ENCODE measurements around the gene PLAAT5. TPM values are rescaled to one million over a fixed set of nuclear protein-coding genes. Genes with fewer than 3 reads are reported as not detected.

Gene PLAAT5
- total and polyA plus RNA-seq, 2 of the 4 experiments (the other 2 are of a cell fraction) = not detected

GRCh38 chr11:63536669-63537292 is 45.8 kb upstream of the PLAAT5 start, which contains the start of gene PLAAT4:
TSS of gene PLAAT4 (plus strand) at chr11:63536808. CDS start at chr11:63536869, 61 bp downstream.
- 60% methylated on average over 3 of the region's 10 CpGs; no CpG with 5 or more reads in 1 of the 2 experiments for WGBS, 2 experiments (ENCODE audit: extremely low coverage in 2 of 2, insufficient read length in 1 of 2)
- Histone ChIP-seq H3K4me3 (ENCODE audit: insufficient read depth, low read depth, low read length) (peak within 1 kb of the TSS; percentile 18; the same call in 1 of the 2 replicates), H3K36me3 (ENCODE audit: control insufficient read depth, insufficient read depth, low read length) (no peaks in the 10 kb centered on the region), H2AK9ac (replicated peaks; ENCODE audit: low read depth, low read length, poor library complexity) (no peak within 1 kb of the TSS), H2BK5ac (ENCODE audit: low read depth, low read length, poor library complexity, severe bottlenecking) (no peak within 1 kb of the TSS), H2BK120ac (ENCODE audit: low read depth, low read length) (no peak within 1 kb of the TSS), H3K4me2 (ENCODE audit: low read depth, low read length) (peak within 1 kb of the TSS; percentile 85), H2AK5ac (ENCODE audit: low read depth, low read length) (no peak within 1 kb of the TSS), H2AFZ (replicated peaks; ENCODE audit: low read length, poor library complexity) (peak within 1 kb of the TSS; percentile 76), H3K14ac (replicated peaks; ENCODE audit: low read depth, low read length) (peak within 1 kb of the TSS; percentile 1; the same call in 1 of the 2 replicates), H3K9ac (ENCODE audit: low read depth, low read length) (peak within 1 kb of the TSS; percentile 32; the same call in 1 of the 2 replicates), H3K9me1 (ENCODE audit: insufficient read depth, low read length) (no peaks in the 10 kb centered on the region), H3K56ac (ENCODE audit: extremely low read depth, insufficient read depth, low read length) (no peak within 1 kb of the TSS), H3K23ac (ENCODE audit: low read depth, low read length) (no peak within 1 kb of the TSS), H2BK20ac (ENCODE audit: low read depth, low read length) (no peak within 1 kb of the TSS), H3K4me1 (ENCODE audit: control insufficient read depth, insufficient read depth, low read length) (peaks cover 9% of the 10 kb centered on the region; the same call in 1 of the 2 replicates), H3K79me1 (ENCODE audit: low read depth in 1 of 2, low read length in 2 of 2) (no peaks in the 10 kb centered on the region), H4K20me1 (ENCODE audit: insufficient read depth, low read length) (no peaks in the 10 kb centered on the region), H2BK15ac (ENCODE audit: low read depth, low read length) (no peak within 1 kb of the TSS), H3K27ac (ENCODE audit: insufficient read depth, low read length) (peak within 1 kb of the TSS; percentile 68; the same call in 1 of the 2 replicates), H4K91ac (ENCODE audit: insufficient read depth, low read depth, low read length) (no peak within 1 kb of the TSS), H3K27me3 (ENCODE audit: control insufficient read depth, insufficient read depth, low read length) (peaks cover 5% of the 10 kb centered on the region; the same call in 1 of the 2 replicates), H4K8ac (ENCODE audit: low read depth in 2 of 2, low read length in 2 of 2) (peak within 1 kb of the TSS in 1 of 2 experiments; percentile 67; a peak in 2 of 4 replicates), H4K5ac (ENCODE audit: low read depth, low read length) (peak within 1 kb of the TSS; percentile 64; the same call in 1 of the 2 replicates), H3K4ac (ENCODE audit: low read depth, low read length) (no peak within 1 kb of the TSS; the same call in 1 of the 2 replicates), H3K9me3 (ENCODE audit: control insufficient read depth, insufficient read depth, low read length) (no peaks in the 10 kb centered on the region), H3K18ac (ENCODE audit: low read depth, low read length) (peak within 1 kb of the TSS; percentile 9; the same call in 1 of the 2 replicates)
- no peak for TF ChIP-seq FOS (IDR thresholded peaks at IDR 0.05; ENCODE audit: low read depth, low read length)
- TF ChIP-seq, protein P1, sequence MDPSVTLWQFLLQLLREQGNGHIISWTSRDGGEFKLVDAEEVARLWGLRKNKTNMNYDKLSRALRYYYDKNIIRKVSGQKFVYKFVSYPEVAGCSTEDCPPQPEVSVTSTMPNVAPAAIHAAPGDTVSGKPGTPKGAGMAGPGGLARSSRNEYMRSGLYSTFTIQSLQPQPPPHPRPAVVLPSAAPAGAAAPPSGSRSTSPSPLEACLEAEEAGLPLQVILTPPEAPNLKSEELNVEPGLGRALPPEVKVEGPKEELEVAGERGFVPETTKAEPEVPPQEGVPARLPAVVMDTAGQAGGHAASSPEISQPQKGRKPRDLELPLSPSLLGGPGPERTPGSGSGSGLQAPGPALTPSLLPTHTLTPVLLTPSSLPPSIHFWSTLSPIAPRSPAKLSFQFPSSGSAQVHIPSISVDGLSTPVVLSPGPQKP (IDR thresholded peaks at IDR 0.05; ENCODE audit: borderline replicate concordance, low read depth, low read length) = no peak
- no peak for TF ChIP-seq MAFK (IDR thresholded peaks at IDR 0.05; ENCODE audit: low read depth, low read length)
- TF ChIP-seq CTCF (conservative IDR thresholded peaks at IDR 0.05; ENCODE audit: low read depth, low read length) = no peak
- no peak for TF ChIP-seq NFE2L2 (IDR thresholded peaks at IDR 0.05; ENCODE audit: low read depth, low read length)
- no peak for TF ChIP-seq BHLHE40 (IDR thresholded peaks at IDR 0.05; ENCODE audit: low read depth, low read length)
- no peak for TF ChIP-seq MAZ (IDR thresholded peaks at IDR 0.05; ENCODE audit: borderline replicate concordance, low read depth, low read length)
- TF ChIP-seq SMC3 (IDR thresholded peaks at IDR 0.05; ENCODE audit: low read depth, low read length) = no peak
- no peak for TF ChIP-seq MXI1 (IDR thresholded peaks at IDR 0.05; ENCODE audit: borderline replicate concordance, low read depth, low read length)
- TF ChIP-seq, protein P2, sequence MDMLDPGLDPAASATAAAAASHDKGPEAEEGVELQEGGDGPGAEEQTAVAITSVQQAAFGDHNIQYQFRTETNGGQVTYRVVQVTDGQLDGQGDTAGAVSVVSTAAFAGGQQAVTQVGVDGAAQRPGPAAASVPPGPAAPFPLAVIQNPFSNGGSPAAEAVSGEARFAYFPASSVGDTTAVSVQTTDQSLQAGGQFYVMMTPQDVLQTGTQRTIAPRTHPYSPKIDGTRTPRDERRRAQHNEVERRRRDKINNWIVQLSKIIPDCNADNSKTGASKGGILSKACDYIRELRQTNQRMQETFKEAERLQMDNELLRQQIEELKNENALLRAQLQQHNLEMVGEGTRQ (IDR thresholded peaks at IDR 0.05; ENCODE audit: low read depth, low read length) = no peak
- no peak for TF ChIP-seq POLR2A (IDR thresholded peaks at IDR 0.05; ENCODE audit: low read depth, low read length)
- no peak for TF ChIP-seq RFX5 (IDR thresholded peaks at IDR 0.05; ENCODE audit: low read depth, low read length)
- TF ChIP-seq CHD1 (IDR thresholded peaks at IDR 0.05; ENCODE audit: low read depth, low read length) = no peak
- TF ChIP-seq RAD21 (IDR thresholded peaks at IDR 0.05; ENCODE audit: low read length) = no peak
- TF ChIP-seq RCOR1 (IDR thresholded peaks at IDR 0.05; ENCODE audit: insufficient replicate concordance, low read length) = no peak
- BruUV-seq (replicated peaks) = no TSS peak
- ChIA-PET CTCF (interaction anchor here (0.9 kb wide), 2 partner anchors 17 to 68 kb away, joined by 3 read pairs; no protein-coding TSS in a partner anchor), POLR2A (ENCODE audit: unreplicated experiment) (interaction anchor here (0.6 kb wide), 1 partner anchor 13 kb away, joined by 3 read pairs; no protein-coding TSS in a partner anchor)
- dilution Hi-C loops (cut with HindIII; ENCODE audit: low sequenced_read_pairs, unreplicated experiment) = no loop called here
- in situ Hi-C loops (cut with MboI; ENCODE audit: low sequenced_read_pairs) = no loop called here
- DNase-seq (peak; percentile 58), ATAC-seq (ENCODE audit: low read depth) (peak; percentile 76)
- intact Hi-C loops (cut with micrococcal nuclease) = no loop called here
